ENCODE results near the gene P2RX1.

The P2RX1 gene

DNA sequence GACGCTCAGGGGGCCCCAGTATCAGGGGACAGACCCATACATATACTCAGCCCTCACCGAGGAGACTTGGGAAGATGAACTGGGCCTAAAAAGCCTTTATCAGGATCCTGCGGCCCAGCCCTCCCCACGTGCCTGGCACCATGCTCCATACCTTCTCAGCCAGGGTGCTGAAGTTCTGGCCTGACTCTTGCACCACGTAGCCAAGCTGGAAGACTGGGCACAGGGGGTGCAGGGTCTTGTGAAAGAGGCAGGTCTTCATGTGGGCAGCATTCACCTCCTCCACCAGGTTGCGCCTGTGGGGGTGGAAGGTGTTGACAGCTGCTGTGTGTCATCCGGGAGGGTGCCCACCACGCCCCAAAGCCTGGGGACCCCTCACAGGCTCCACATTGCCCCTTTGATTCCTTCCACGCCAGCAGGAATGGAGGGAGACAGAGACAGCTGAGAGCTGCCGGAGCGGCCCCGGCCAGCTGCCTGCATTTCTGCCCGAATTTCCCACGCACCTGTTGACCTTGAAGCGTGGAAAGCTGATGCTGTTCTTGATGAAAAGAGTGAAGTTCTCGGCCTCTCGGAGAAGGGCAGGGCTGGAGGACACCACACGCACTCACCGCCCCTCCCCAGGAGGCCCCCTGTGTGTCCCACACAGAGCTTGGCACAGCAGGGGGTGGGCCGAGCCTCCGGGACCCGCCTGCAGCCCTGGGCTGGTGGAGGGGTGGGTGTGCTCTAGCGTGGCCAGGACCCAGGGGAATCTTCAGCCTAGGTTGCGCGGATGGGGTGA lies 13.0 kb downstream of the P2RX1 start:
- no peak for DNase-seq

DNA sequence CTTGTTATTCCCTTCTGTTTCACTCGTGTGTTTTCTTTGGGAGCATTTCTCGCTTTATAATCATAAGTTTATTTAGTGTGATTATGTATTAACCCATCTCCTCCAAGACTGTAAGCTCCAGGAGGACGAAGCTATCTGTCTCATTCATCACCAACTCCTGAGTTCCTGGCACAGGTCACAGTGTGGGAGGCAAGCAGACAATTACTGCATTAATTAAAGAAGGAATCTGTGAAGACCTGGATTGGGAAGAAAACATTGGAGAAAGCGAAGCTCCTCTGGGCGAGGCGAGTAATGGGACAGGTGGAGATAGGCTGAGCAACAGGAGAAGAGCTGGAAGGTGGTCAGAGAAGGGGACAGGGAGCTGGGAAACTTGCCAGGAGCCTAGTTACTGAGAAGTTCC lies 15.6 kb downstream of the P2RX1 start:
- no peak for DNase-seq

DNA sequence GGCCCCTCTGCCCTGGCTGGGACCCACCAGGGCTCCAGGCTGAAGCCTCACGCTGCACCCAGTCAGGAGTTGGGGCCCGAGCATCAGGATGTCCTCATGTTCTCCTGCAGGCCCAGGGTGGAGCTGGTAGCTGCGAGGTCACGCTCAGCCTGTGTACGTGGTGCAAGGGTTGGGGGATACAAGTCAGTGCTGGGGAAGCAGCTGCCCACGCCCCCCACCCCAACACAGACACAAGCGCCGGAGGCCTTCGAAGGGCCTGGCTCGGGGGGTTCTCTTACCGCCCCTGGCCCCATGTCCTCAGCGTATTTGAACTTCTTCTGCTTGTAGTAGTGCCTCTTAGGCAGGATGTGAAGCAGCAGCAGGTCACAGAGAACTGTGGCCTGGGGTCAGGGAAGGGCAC lies 18.5 kb downstream of the P2RX1 start:
- DNase-seq = no peak

DNA sequence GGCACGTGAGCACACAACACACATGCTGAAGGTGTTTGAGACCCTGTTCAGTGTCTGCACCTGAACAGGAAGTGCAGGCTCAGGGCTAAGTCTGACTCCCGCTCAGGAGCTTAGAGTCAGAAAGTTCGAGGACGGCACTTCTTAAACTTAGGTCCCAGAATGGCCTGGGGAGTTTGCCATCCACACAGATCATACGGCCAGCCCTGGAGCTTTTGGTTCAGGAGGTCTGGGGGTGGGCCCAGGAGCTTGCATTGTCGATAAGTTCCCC lies 19.4 kb downstream of the P2RX1 start:
- DNase-seq = no peak

DNA sequence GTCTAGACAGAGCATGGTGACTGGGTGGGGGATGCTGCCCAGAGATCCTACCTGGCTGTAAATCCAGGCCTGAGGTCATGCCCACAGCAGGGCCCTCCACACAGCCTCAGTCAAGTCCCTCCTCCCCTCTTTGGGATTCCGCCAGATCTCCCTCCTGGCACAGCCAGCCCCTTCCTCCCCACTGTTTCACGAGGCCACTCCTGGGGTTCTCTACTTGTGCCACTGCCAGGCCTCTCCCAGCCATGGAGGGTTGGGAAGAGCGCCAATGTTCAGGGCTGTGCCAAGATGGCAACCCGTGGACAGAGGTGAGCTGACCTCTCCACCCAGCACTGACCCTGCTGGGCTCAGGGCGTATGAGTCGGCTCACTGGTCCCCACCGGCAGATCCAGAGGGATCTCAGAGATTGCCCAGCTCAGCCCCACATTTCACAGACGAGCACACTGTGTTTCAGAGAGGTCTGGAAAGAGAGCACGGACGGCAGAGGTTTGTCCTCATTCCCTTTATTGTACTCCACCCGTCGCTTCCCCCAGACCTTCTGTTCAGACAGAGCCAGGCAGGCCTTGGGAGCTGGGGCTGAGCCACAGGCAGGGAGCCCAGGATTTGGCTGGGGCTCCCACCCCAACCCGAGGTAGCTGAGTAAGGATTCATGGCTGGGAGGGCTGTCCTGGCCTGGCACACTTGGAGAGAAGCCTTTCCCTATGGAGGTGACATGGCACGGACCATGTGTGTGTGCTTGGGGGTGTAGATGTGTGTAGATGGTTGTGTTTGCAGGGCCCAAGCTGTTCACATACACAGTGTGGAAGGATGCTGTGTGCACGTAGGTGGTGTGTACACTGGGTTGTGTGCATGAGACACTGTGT lies 19.9 kb downstream of the P2RX1 start:
- DNase-seq = no peak

DNA sequence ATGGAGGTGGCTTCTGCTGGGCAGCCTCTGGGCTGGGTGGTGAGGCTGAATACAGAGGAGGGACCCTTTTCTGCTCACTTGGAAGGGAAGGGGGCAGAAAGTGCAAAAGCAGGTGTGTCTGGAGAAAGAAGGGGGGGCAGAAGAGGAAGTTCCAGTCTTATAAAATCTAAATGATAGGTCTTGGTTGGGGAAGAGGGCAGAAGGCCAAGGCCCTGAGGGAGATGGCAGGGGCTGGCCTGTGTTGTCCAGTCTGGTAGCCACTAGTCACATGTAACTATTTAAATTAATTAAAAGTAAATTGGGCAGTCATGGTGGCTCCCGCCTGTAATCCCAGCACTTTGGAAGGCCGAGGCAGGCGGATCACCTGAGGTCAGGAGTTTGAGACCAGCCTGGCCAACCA lies 20.9 kb downstream of the P2RX1 start:
- no peak for DNase-seq

DNA sequence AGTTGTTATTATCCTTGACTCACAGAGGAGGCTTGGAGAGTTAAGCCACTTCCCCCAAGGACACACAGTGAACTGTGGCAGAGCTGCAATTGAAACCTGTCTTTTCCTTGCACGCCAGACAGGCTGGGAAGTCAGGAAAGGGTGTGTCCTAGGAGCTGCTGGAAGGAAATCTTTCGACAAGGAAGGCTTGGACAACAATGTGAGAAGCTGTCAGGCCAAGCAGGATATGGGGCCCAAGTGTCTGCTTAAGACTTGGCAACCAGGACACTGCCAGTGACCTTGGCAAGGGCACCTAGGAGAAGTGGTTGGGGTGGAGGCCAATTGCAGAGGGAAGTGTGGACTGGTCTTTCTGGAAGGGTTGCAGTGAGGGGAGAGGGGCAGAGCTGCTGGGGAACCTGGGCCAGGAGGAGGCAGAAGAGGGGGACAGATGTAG lies 21.3 kb downstream of the P2RX1 start:
- DNase-seq = no peak

DNA sequence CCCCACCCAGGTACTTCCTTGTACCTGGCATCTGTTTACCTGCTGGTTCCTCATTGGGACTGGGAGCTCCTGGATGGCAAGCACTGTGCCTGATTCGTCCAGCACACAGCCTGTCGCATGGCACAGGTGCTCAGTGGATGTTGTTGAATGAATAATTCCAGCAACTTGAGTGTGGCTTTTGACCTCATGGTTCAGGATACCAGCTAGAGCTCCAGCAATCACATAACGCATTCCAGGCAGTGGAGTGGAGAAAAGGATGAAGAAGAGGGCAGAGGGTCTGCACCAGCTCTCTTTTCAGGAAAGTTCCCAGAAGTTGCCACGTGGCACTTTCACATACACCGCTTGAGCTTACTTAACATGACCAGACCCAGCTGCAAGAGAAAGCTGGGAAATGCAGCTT lies 22.1 kb downstream of the P2RX1 start:
- DNase-seq = no peak

DNA sequence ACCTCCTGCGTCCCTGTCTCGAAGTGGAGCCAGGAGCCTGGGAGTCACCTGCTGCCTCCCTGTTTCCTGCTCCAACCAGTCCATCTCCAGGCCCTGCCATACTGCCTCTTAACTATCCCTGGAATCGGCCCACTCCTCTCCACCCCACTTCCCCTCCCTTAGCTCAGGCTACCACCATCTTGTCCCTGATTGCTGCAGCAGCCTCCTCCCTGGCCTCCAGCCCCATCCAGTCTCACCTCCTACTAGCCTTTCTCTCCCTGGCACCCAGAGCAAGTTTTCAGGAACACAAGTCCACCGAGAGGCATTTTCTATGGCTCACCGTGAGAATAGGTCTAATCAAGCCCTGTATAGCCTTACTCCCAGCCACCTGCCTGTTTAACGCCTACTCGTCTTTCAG lies 22.5 kb downstream of the P2RX1 start:
- no peak for DNase-seq

DNA sequence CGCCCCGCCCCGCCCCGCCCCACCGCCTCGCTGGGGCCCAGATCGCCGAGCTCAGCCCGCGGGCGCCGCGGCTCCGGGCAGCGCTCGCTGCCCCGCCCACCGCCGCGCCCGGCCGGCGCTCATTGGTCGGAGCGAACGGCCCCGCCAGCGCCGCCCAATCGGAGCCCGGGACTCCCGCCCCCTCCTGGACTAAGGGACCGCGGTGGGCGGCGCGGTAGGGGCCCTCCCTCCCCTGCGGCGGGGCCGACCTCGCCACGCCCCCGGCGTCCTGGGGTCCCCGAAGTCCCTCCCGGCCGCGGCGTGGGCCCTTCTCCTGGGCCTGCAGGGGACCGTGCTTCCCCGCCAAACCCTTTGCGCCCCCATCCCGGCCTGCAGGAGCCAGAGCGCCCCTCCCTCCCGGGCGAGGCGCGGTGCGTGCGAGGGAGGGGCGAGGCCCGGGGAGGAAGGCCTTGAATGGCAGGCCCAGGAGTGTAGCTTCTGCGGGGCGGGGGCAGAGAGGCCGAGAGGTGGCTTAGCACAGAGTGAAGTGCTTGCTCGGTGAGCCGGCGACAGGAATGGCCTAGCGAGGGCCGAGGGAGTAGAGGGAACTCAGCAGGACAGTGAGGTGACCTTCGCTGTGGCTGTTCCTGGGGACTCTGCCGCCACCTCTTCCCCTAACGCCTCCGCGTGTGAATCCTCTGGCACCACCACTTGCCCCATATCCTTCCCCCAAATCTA lies 23.1 kb downstream of the P2RX1 start, which contains the start of gene CAMKK1:
Gene CAMKK1, minus strand, starts transcription at position 51 of the 717 bp plus-strand sequence. CDS start 7,366 bp downstream, outside the sequence.
- DNase-seq = peak; percentile 28

DNA sequence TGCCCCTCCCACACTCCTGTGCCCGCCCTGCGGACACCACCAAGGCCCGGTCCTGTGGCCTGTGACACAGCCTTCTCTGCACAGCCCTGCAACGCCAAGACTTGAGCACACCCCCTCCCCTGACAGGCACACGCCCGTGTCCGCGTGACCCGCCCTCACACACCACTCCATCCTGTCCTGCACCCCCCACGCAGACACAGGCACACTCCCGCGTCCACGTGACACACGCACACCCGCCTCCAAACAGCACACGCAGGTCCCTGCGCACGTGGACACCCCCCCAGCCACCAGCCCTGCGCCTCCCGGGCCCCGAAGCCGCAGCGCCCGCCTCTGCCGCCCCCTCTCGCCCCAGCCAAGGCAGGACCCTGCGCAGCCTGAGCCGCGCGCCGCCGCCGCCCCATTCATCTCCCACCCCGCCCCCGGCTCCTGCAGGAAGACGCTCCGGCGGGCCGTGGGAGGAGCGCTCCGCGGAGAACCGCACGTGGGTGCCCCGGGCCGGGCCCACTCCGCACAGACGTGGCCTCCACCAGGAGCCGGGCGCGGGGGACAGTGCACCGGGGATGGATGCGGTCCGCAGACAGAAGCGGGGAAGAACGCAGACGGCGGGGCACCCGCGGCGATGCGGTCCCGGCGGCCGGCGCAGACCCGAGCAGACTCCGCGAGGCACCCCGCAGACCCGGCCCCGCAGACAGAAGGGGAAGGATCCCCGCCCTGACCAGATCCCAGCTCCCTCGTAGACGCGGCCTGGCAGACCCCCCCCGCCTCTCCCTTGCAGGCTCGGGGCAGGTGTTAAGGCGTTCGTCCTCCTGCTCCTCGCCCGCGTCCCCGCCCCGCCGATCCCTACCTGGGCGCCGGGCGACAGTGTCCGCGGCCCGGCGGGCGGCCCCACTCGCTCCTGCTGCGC lies 23.9 kb downstream of the P2RX1 start:
- no peak for DNase-seq

DNA sequence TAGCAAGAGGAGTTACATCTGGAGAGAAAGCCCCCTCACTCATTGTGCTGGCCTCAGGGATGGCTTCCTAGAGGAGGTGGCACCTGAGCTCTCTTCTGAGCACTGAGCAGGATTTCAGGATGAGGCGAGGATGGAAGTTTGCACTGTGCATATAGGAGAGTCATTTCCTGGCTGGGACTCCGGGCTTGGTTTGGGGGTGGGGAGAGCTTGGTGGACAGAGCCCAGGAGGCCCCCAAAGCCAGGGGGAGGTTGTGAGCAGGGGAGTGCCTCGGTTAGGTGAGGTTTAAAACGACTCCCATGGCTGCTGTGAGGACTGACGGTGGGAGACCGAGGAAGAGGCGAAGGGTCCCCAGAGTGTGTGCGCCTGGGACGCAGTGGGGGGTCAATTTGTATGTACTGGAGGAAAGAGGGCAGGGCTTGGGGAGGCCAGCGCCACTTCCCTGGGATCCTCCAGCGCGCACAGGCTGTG lies 24.6 kb downstream of the P2RX1 start:
- no peak for DNase-seq

DNA sequence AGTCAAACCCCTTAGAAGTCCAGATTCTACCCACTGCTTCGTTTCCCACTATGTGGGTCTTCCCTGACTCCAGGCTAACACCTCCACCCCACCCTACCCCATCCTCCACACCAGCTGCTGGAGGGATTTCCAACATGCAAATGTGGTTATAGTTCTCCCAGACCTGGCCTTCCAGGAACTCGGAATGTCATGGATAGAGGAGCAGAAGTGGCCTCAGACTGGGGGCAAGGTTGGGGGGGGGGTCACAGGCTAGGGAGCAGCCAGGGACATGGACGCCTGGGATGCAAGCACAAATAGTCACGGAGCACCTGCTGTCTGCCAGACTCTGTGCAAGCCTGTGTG lies 25.4 kb downstream of the P2RX1 start:
- DNase-seq = no peak

DNA sequence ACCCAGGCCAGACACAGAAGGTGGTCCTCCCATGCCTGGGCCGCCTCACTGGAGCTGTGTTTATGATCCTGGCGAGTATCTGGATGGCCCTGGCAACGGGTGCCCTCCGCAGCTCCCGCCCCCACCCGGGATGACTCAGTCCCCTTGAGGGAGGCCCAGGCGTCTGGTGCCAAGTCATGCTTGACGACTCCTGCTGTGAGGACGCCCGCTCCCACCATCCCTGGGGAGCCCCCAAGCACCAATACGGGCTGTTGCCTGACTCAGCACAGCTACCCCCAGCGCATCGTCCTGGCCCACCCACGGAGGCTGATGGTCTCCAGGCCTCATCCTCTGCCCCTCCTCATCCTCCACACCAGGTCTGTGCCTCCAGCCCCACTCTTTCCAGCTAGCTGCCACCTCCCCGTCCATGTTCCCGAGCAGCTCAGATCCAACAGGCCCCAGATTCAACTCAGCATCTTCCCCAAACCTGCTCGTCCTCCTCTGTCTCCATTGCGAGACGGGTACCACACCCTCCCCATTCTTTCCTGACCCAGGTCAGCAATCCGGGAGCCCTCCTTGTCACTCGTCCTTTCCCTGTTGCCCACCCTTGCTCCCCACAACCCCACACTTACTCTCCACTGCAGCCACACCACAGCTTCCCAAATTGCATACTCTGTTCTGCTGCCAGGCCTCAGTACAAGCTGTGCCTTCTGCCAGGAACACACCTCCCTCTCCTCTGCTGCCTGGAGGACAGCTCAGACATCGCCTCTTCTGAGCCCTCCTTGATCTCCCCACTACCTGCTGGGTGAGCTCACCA lies 26.0 kb downstream of the P2RX1 start:
- DNase-seq = peak; percentile 68

DNA sequence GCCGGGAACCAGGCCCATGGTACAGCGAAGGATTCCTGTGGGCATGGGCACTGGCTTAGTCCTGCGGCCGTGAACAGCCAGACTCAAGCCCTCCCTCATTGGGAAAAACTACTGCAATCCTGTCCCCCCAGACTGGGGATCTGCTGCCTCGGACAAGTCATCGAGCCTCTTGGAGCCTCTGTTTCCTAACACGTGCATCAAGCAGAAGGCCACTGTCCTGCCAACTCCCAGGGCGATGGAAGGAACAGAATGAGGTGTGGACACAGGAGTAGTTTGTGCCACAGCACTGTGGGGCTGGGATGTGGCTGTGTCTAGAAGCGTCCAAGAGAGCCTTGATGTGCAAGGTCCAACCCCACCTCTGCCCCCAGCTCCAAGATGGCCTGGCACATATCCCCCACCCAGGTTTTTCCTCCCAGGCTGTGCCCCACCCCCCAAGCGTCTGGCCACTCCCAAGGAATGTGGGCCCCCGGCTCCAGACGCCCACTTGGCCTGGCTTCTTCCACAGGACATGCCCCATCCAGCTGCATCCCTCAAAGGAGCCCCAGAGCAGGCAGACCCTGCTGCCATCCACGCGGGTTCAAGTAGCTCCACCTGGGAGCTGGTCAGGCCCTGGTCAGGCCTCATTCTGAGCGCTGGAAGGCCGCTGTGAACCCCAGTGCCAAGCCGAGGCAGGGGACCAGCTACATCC lies 26.8 kb downstream of the P2RX1 start:
- DNase-seq = no peak

DNA sequence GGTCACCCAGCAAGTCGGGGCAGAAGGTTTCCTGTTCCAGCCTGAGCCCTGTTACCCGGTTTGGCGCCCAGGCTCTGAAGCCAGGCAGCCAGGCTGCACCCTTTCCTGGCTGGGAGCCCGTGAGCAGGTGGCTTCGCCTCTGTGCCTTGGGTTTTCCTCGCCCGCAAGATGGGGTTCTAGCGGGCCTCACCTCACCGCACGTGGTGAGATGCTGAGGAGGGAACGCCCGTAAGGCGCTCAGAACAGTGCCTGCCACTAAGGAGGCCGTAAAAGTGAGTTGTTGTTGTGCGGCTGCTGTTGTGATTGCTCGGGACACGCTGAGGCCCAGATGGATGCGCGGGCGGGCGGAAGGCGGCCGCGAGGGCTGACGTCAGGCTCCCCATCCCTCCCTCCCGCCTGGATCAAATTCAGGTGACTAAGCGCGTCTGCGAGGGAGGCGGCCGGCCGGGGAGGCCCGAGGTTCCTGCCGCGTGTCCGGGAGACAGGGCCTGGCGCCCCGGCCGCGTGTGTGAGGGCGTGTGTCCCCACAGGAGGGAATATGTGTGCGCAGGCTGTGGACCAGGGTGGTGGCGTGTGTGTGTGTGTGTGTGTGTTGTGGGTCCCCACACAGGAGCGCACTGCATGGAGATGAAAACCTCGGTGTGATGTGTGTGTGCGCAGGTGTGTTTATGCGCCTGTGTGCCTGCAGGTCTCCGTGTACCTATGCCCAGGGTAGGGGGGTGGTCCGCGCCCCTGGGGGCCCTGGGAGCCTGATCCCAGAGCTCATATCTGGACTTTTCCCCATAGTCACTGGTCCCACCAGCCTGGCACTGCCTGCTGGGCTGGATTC lies 27.7 kb downstream of the P2RX1 start:
- peak; percentile 21 for DNase-seq

DNA sequence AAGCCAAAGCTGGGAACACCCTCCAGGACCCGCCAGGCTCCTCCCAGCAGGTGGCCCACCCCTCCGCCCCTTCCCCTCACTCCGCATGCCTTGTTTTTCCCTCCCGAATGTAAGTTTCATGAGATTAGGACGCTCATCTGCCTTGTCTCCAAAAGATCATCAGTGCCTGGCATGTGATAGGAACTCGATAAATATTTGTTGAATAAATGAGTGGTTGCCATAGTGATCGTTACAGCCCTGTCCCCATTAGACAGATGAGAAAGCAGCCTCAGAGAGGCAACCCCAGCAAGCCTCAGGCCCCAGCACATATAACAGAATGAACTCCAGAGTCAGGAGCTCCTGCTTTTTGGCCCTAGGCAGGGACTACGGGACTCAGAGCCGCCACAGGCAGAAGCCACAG lies 28.5 kb downstream of the P2RX1 start:
- no peak for DNase-seq

DNA sequence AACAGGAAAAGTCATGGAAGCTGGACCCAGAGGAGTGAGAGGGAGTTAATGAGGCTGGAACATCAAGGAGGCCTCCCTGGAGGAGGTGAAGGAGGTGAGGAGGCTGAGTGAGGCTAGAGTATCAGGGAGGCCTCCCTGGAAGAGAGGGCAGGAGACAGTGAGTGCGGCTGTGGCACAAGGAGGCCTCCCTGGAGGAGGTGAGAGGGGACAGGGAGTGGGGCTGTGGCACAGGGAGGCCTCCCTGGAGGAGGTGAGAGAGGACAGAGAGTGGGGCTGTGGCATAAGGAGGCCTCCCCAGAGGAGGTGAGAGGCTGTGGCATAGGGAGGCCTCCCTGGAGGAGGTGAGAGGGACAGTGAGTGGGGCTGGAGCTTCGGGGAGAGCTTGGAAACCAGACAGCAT lies 28.9 kb downstream of the P2RX1 start:
- no peak for DNase-seq

DNA sequence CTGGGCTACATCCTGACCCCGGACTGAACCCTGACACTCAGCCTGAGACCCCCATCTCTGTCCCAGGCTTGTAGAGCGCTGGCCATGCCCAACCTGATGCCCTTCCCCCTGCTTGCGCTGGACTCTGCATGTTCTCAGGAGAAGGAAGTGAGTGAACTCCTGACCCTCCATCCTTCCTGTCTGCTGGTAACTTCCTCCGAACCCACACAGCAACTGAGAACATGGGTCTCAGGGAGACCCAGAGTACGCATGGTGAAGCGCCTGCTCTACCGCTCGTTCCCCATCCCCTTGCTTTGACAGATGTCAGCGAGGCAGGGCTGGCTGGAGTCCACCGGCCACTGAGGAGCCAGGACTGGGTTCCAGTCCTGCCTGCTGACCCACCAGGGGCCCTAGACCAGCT lies 29.5 kb downstream of the P2RX1 start:
- DNase-seq = no peak

DNA sequence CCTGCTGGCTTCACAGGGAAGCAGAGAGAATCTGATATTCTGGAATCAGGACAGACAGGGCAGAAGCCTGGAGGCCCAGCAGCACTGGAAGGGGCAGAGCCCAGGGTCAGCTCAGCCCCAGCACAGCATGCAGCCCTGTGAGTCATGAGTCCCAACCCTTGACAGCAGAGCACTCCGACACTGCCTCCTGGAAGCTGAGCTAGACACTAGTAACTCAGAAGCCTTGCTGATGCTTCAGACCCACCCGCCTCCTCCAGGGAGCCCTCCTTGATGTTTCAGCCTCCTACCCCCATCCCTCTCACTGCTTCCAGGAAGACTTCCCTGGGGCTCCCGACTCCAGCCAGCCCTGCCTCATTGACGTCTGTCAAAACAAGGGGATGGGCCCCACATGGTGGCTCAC lies 30.3 kb downstream of the P2RX1 start:
- no peak for DNase-seq

Measured in NCI-H1436 treated with DMSO at 0.1 percent for 48 hours (cell line).